Measurements from ENCODE around the gene GATA1. TPM values are rescaled to one million over a fixed set of nuclear protein-coding genes. Genes with fewer than 3 reads are reported as not detected.

GATA1 gene
- total RNA-seq, 4 donors from 2014 or later, result 0.35 TPM; not detected in 3

GRCh38 chrX:48772602-48773001, 13.8 kb upstream of the GATA1 start:
- no peak overlapping the region for H3K4me3 ChIP-seq
- no peaks in the 10 kb centered on the region for H3K4me1 ChIP-seq
- peaks cover 0 to 6% of the 10 kb centered on the region in 2 donors for H3K27me3 ChIP-seq
- intact Hi-C loops (cut with DNase I; ENCODE audit: low total_unique reads), result no loop called here
- H3K27ac ChIP-seq, result no peak overlapping the region
- no peak for TF ChIP-seq POLR2A (IDR thresholded peaks at IDR 0.05)
- TF ChIP-seq CTCF (IDR thresholded peaks at IDR 0.05), result no peak
- DNase-seq, result no peak
- H3K9me3 ChIP-seq, result no peaks in the 10 kb centered on the region
- no peaks in the 10 kb centered on the region for H3K36me3 ChIP-seq

- Histone ChIP-seq H3K9me3 (no peaks in the 10 kb centered on the region), H3K4me1 (no peaks in the 10 kb centered on the region), H3K27me3 (peaks cover 0 to 2% of the 10 kb centered on the region in 2 donors), H3K4me3 (no peak overlapping the region), H3K36me3 (no peaks in the 10 kb centered on the region), H3K27ac (no peak overlapping the region)
- intact Hi-C loops (cut with DNase I; ENCODE audit: low total_unique reads), result no loop called here
- TF ChIP-seq CTCF (IDR thresholded peaks at IDR 0.05), result no peak
- no peak for TF ChIP-seq POLR2A (IDR thresholded peaks at IDR 0.05)
- DNase-seq, result no peak
These were observed 9.5 kb upstream of the GATA1 start for GRCh38 chrX:48776818-48777439.

GRCh38 chrX:48779399-48779798, 7.0 kb upstream of the GATA1 start:
- no peaks in the 10 kb centered on the region for H3K27me3 ChIP-seq

GRCh38 chrX:48781705-48782104, 4.7 kb upstream of the GATA1 start:
- DNase-seq, result no peak
- Histone ChIP-seq H3K27ac (no peak overlapping the region), H3K4me3 (no peak overlapping the region), H3K36me3 (no peaks in the 10 kb centered on the region), H3K27me3 (no peaks in the 10 kb centered on the region), H3K9me3 (no peaks in the 10 kb centered on the region), H3K4me1 (no peaks in the 10 kb centered on the region)
- no peak for TF ChIP-seq POLR2A (IDR thresholded peaks at IDR 0.05)
- no peak for TF ChIP-seq CTCF (IDR thresholded peaks at IDR 0.05)
- intact Hi-C loops (cut with DNase I; ENCODE audit: low total_unique reads), result no loop called here

More at GRCh38 chrX:48779399-48779798, 7.0 kb upstream of the GATA1 start:
- Histone ChIP-seq H3K4me1 (no peaks in the 10 kb centered on the region), H3K27ac (no peak overlapping the region), H3K9me3 (no peaks in the 10 kb centered on the region), H3K4me3 (no peak overlapping the region), H3K36me3 (no peaks in the 10 kb centered on the region)
- DNase-seq, result no peak
- intact Hi-C loops (cut with DNase I; ENCODE audit: low total_unique reads), result no loop called here
- TF ChIP-seq POLR2A (IDR thresholded peaks at IDR 0.05) (no peak), CTCF (IDR thresholded peaks at IDR 0.05) (no peak)

- Histone ChIP-seq H3K4me3 (no peak overlapping the region), H3K36me3 (no peaks in the 10 kb centered on the region)
These were observed 4.2 kb upstream of the GATA1 start for GRCh38 chrX:48782216-48782615.

More at GRCh38 chrX:48782216-48782615, 4.2 kb upstream of the GATA1 start:
- no peaks in the 10 kb centered on the region for H3K4me1 ChIP-seq
- DNase-seq, result no peak
- H3K27me3 ChIP-seq, result no peaks in the 10 kb centered on the region
- H3K27ac ChIP-seq, result no peak overlapping the region
- no peaks in the 10 kb centered on the region for H3K9me3 ChIP-seq
- TF ChIP-seq CTCF (IDR thresholded peaks at IDR 0.05), result no peak
- no peak for TF ChIP-seq POLR2A (IDR thresholded peaks at IDR 0.05)
- intact Hi-C loops (cut with DNase I; ENCODE audit: low total_unique reads), result no loop called here

Data from uterus (tissue), 4 donors.